ENCODE results near the gene ITGA6. TPM values are rescaled to one million over a fixed set of nuclear protein-coding genes. Genes with fewer than 3 reads are reported as not detected.

The ITGA6 gene
- 31.0 to 52.4 TPM (median 47.2 TPM) in 5 replicates for total RNA-seq (2022; extraction: Qiagen RNA extraction; ENCODE audit: low read depth)

GRCh38 chr2:172427256-172427989 lies at the start of gene ITGA6:
ITGA6 (plus strand) TSS chr2:172427586.

Other genes with a start within 250 kb of the ITGA6 start
- gene PDK1, start 128.5 kb downstream of the ITGA6 start, total RNA-seq (2022; extraction: Qiagen RNA extraction; ENCODE audit: low read depth), result 2.9 to 5.3 TPM (median 4.1 TPM) in 5 replicates

Data from A549 treated with ZK216348 at 1 μM for 4 hours (cell line).